GM15510 (cell line): ENCODE measurements around the gene ABLIM2.

Experiments
- POLR2A ChIP-seq: IDR thresholded peaks from 3 replicates; pipeline ENCODE4 v1.6.1; 2011; ENCODE audit warnings: borderline replicate concordance; ENCODE audit not compliant: insufficient read length; ENCODE audit errors: extremely low read depth

ABLIM2 gene

DNA sequence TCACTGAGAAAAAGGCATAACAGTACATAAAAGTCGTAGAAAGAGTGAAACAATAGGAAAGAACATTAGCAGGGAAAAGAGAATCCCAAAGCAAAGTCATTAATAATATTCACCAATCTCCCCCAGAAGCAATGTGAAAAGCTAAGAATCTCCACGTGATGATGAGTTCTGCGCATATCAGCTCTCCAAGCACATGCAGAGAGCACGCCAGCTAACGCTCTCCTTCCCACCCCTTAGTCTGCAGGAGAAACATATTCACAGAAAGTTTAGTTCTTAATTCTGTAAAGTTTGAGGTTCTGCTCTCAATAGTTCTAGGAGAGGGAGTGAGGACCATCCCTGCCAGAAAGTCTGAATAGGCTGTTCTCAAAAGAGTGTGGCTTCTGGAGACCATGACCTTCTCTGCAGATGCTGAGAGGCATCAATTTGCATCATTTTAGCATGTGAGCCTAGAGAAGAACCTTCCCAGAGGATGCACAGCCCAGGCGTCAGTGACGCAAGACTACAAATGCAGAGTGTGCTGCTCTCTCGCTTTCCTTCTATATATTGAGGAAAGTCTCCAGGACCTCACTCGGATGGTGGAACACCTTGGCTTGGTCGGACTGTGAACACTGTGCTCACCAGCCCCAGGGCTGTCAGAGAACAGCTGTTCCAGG, 167.7 kb downstream of the ABLIM2 start:
- no peak for TF ChIP-seq POLR2A

DNA sequence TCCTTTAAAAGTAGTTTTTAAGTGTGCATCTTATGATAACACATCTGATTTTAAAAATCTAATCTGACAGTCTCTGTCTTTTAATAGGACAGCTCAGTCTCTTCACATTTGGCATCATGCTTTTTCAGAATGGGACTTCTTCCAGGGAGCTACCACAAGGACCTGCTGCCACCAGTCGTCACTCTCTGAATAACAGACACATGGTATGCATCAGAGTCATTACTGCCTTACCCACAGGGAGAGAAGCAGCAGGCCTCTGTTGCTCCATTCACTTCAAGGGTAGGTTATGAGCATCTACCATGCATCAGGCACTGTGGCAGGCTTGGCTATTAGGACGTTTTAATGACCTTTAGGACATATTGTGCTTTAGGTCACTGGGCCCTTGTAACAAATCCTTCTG, 169.0 kb downstream of the ABLIM2 start:
- no peak for TF ChIP-seq POLR2A

DNA sequence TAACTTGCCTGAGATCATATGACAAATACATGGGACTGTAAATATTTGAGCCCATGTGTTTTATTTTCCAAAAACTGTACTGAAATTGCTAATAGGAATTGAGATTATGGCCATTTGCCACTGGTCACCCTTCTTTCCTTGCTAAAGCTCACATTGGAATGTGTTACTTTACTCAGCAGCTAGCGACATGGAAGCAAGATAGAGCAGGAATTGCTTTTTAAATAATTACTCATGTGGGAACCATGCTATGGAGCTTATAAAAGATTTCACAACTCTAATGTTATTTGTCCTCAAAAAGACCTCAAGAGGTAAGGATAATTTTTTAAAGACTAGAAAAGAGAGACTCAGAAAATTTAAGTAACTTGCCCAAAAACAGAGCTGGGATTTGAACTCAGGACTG, 170.2 kb downstream of the ABLIM2 start:
- no peak for TF ChIP-seq POLR2A

DNA sequence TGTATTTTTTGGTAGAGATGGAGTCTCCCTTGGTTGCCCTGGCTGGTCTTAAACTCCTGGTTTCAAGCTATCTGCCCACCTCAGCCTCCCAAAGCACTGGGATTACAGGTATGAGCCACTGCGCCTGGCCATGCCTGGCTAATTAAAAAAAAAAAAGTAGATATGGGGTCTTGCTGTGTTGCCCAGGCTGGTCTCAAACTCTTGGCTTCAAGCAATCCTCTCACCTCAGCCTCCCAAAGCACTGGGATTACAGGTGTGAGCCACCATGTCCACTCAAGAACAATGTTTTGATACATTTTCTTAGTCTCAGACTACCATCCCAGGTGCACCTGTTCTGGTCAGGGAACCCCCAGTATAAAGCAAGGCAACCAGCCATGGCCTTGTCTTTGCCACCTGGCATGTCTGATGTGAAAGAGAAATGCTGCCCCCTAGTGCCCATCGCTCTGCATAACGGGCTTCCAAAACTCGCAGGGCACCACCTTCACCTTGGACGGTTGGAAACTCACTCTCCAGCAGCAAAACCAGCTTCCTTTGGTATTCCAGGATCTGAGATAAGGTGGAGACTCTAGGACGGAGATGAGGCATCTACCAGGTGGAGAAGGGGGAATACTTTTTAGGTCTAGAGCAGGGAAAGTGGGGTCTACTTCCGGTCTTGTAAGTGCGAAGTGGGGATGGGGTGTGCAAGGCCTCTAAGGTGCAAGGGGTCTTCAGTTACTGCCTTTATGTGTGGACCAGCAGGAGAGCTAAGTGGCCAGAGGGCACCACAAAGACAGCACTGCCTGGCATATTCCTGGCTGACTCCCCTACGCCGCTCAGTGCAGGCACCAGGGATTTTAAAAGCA, 171.2 kb downstream of the ABLIM2 start:
- TF ChIP-seq POLR2A = no peak

DNA sequence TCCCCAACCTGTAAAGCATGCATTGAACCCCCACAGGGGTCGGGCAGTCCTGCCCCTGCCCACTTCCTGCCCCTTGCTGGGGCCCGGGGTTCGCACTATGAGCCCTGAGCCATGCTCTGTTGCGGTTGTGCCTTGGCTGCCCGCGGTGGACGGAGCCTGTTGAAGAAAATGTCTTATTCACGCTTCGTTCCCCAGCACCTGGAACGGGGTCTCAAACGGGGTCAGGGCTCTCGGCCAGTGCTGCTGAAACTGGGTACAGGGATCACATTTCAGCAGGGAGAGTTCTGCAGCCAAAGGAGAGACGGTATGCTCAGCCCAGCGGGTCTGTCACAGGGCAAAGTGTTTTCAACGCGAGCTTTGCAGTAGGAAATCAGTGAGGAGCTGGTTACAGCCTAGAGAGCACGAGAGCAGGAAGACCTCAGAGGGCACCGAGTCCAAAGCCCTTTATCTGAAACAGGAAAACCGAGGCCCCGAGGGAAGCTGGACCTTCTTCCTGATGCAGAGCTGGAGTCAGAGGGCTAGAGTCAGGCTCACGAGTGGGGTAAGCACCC, 172.6 kb downstream of the ABLIM2 start:
- TF ChIP-seq POLR2A = no peak

DNA sequence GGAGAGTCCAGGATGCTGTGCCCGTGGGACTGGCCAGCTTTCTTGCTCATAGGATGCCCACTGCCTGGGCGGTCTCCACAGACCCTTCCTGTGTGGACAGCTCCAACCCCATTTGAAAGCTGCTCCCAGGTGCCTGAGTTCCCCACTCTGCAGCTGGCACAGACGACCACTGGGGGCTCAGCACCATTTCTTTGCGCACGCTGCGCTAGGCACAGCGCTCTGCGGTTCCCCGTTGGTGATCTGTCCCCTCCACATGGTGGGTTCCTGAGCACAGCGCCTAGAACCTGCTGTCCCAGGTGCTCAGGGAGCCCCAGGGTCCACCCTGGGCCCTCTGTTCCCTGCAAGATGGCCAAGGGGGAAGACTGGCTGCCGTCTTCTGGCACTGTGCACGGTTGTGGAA, 173.5 kb downstream of the ABLIM2 start:
- TF ChIP-seq POLR2A = no peak

DNA sequence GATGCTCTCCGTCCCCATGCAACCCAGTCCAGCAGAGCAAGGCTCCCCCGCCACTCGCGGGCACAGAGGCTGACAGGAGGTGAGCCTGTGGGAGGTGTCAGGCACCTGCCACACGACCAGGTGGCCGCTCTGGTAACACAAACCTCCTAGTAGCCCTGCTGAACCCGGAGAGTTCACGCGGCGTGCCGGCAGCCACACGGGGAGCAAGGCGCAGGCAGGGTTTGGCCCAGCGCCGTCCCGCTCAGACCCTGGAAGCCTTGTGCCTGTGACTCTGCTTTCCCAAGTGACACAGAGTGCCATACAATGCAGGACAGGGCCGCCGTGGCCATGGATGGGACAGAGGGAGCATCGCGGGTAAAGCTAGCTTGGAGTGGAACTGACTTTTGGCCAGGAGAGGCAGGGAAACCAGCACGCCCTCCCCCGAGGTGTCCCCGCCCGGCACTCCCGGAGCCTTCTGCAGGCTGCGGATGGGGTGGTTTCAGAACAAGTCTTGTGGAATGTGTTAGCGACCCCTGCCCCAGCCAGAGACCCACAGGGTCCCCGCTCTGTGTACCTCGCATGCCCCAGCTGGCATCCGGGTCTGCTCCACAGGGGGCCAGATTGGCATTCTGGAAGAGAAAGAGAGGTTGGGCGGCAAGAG, 174.2 kb downstream of the ABLIM2 start:
- TF ChIP-seq POLR2A = no peak

DNA sequence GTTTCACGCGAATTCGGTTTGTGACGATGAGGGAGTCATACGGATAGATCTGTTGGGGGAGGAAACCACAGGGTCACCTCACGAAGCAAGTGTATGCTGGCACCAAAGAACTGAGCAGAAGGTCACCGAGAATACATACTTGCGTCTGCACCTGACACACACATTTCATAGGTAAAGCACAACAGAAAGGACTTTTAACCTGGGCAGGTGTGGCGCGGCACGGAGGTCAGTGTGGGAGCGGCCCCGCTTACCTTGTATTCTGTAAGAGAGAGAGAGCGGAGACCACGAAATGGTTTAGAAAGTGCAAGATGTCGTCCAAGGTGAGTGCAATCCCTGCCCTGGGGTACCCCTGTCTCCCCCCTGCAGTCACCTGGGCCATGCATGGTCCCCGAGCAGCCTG, 175.3 kb downstream of the ABLIM2 start:
- TF ChIP-seq POLR2A = no peak

DNA sequence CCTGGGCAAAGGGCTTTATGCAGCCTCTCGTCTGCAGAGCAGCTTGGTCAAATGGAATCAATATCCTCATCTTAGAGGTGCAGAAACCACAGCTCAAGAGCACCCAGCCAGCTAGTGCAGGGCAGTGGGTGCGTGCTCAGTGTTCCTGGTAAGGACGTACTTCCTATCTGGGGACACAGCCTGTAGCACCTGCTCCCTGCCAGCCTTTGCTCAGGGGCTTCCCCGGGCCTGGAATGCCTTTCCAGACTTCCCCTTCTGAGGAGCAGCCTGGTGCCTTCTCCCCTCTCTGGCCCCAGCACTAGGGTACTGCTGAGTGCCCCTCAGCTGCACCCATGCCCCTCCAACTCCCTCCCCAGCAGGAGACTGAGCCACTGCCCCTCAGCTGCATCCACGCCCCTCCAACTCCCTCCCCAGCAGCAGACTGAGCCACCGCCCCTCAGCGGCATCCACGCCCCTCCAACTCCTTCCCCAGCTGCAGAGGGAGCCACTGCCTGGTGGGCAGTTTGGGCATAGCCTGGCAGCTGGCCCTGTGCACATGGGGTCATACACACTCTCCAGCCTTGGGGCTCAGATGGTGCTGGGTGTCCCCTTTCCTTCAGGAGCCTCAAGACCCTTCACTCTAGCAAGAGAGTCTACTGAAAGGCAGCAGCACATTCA, 176.7 kb downstream of the ABLIM2 start:
- no peak for TF ChIP-seq POLR2A

DNA sequence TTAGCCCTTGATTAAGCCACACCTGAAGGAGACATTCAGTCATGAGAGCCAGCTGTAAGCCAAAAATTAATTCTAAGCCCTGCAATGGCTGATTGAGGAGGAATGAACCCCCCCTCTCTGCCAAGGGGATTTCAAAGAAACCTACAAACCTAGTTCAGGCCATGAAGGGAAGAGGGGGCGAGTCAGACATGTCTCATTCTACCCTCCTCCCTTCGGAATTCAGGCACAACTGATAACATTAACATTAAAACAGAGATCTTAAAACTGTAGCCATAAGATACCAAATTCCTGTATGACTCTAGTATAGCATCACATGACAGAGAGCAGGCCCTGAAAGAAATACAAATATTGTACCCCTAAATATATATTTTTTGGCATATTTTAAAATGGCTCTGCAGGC, 178.6 kb downstream of the ABLIM2 start:
- TF ChIP-seq POLR2A = no peak

DNA sequence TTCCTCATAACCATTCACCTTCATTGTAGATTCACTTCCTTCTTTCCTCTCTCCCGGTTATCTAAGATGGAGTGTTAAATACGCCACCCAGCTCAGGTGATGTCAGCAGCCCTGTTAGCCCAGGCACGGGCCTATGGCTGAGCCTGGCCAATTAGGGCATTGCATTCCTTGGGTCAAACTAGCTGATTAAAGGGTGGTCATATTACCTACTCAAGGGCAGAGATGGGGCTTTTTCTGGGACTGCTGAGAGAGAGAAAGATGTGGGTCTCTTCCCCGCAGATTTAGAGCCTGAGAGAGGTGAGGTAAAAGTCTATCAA, 179.0 kb downstream of the ABLIM2 start:
- no peak for TF ChIP-seq POLR2A

DNA sequence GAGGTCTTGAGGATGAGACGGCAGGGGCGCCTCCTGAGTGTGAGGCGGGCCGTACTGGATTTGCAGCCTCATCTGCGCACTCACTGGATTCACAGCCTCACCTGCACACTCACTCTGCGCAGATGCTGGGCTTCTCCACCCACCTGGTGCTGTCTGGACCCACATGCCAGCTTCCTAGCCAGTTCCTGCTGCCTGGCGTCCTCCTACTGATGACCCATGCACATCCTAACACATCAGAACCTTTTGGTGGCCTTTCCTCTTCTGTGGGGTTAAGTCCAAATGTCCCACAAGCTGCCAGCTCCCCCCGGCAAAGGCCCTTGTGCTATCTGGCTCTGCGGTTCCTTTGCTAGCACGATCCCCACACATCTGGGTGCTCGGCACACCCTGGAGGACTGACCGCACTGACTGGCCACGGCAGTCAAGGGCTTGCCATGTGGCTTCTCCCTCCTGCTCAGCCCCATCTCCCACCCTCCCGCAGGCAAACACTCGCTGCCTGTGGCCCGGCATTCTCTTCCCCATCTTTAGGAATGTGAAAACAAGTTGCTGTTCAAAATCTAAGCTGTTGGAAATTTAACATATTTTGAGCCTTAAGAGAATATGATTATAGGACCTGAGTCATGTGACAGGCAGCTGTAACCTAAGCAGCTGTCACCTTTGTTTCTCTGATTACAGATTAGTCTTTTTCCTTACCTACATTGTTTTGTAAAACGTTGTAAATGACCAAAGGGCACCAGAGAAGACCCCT, 179.5 kb downstream of the ABLIM2 start:
- no peak for TF ChIP-seq POLR2A

DNA sequence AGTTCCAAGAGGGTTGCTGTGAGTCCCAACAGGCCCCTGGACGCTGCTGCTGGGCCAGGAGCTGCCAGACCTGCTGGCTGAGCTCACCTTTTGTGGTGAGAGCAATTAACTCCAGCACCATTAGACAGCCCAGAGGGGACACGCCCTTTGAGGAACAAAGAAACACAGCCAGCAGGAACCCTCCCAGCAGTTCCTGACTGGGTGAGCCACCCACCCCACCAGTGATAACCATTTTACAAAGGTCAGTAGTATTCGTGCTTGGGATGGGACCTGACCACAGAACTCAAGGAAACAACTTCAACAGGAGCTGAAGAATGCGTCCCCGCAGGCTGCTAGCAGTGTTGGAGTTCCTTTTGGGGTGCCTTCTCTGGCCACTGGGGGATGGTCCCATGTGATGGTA, 180.1 kb downstream of the ABLIM2 start:
- TF ChIP-seq POLR2A = no peak

DNA sequence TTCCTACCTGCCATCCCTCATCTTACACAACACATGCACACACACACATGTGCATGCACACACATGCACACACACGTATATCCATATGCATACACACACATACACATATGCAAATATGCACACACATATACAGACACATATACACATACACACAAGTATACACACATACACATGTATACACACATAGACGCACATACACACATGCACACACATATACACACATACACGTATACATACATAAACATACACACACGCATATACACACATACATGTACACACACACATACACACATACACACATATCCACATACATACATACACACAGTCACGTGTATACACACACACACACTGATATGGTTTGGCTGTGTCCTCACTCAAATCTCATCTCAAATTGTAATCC, 182.0 kb downstream of the ABLIM2 start:
- no peak for TF ChIP-seq POLR2A

DNA sequence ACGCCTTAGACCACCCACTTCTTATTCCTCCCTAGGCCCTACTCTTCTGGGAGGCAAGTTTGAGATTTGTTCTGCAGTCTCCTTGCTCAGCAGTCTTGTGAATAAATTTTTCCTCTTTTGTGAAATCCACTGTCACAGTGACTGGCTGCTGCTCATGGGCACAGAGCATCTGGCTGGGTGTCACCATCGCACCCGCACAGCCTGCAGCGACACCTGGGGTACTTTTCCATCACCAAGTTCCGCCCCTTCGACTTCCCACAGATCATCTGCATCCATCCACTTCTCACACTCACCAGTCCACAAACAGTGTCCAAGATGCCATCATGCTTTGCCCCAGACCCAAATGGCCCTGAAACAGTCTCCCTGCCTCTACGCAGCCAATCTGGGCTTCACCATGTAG, 182.6 kb downstream of the ABLIM2 start:
- no peak for TF ChIP-seq POLR2A

DNA sequence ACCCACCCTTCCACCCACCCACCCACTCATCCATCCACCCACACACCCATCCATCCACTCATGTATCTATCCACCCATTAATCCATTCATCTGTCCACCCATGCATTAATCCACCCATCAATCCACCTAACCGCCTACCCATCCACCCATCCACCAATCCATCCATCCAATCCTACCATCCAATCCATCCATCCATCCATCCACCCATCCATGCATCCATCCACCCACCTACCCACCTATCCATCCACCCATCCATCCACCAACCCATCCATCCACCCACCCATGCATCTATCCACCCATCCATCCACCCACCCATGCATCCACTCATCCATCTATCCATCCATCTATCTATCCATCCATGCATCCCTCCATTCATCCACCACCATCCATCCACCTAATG, 184.2 kb downstream of the ABLIM2 start:
- no peak for TF ChIP-seq POLR2A
